HL-60/S4 treated with retinoic acid at 250 ng/mL for 4 days and 3 days (cell line): ENCODE results near the gene PDZD2.
"Not testable (repeated sequence)": the region's sequence is repeated elsewhere in the genome, so short reads cannot be mapped to it uniquely, and the experiment has no call there.

Source experiments
- in situ Hi-C: fragments of 300-500 bp; cut with MboI; formaldehyde crosslinking; loops from 2 replicates; pipeline ENCODE4 v1.7.0; 2022; ENCODE audit warnings: low sequenced_read_pairs

PDZD2 gene

GRCh38 chr5:31731016-31731415, 92.1 kb downstream of the PDZD2 start:
- in situ Hi-C loops = no loop called here

GRCh38 chr5:31731710-31732301, 92.9 kb downstream of the PDZD2 start:
- in situ Hi-C loops = no loop called here

GRCh38 chr5:31732821-31733220, 93.9 kb downstream of the PDZD2 start:
- in situ Hi-C loops = not testable (repeated sequence)

GRCh38 chr5:31733371-31733770, 94.4 kb downstream of the PDZD2 start:
- in situ Hi-C loops = no loop called here

- in situ Hi-C loops = no loop called here
These were observed 97.2 kb downstream of the PDZD2 start for GRCh38 chr5:31736127-31736526.

GRCh38 chr5:31738199-31738598, 99.3 kb downstream of the PDZD2 start:
- in situ Hi-C loops = no loop called here

- in situ Hi-C loops = no loop called here
These were observed 102.6 kb downstream of the PDZD2 start for GRCh38 chr5:31741496-31741895.

GRCh38 chr5:31743678-31744077, 104.7 kb downstream of the PDZD2 start:
- in situ Hi-C loops = no loop called here

- in situ Hi-C loops = no loop called here
These were observed 109.7 kb downstream of the PDZD2 start for GRCh38 chr5:31748458-31749172.

- in situ Hi-C loops = no loop called here
These were observed 111.3 kb downstream of the PDZD2 start for GRCh38 chr5:31750215-31750614.

GRCh38 chr5:31751610-31752009, 112.7 kb downstream of the PDZD2 start:
- in situ Hi-C loops = no loop called here

- in situ Hi-C loops = no loop called here
These were observed 114.9 kb downstream of the PDZD2 start for GRCh38 chr5:31753700-31754357.

- in situ Hi-C loops = no loop called here
These were observed 115.4 kb downstream of the PDZD2 start for GRCh38 chr5:31754358-31754704.

- in situ Hi-C loops = no loop called here
These were observed 116.1 kb downstream of the PDZD2 start for GRCh38 chr5:31754741-31755675.

- in situ Hi-C loops = no loop called here
These were observed 116.8 kb downstream of the PDZD2 start for GRCh38 chr5:31755676-31756230.

- in situ Hi-C loops = no loop called here
These were observed 118.9 kb downstream of the PDZD2 start for GRCh38 chr5:31757806-31758205.

GRCh38 chr5:31758803-31759425, 120.0 kb downstream of the PDZD2 start:
- in situ Hi-C loops = no loop called here

- in situ Hi-C loops = no loop called here
These were observed 121.0 kb downstream of the PDZD2 start for GRCh38 chr5:31759925-31760324.

GRCh38 chr5:31761877-31762276, 122.9 kb downstream of the PDZD2 start:
- in situ Hi-C loops = no loop called here

GRCh38 chr5:31763424-31763823, 124.5 kb downstream of the PDZD2 start:
- in situ Hi-C loops = no loop called here
